A549 (cell line): Measurements from ENCODE around the gene GRM7. TPM values are rescaled to one million over a fixed set of nuclear protein-coding genes. Genes with fewer than 3 reads are reported as not detected.

Source experiments
- ATAC-seq, 2 experiments: fragments of 200-7000 bp in 1 of 2; fragments of >200 bp in 1 of 2; cut with Nextera tagmentation in 1 of 2; cut with Tn5 transposase in 1 of 2; 3 replicates each; pipeline versions ENCODE4 v1.8.0 to v1.9.1; 2018 to 2020; ENCODE audit warnings: mild to moderate bottlenecking in 1 of 2, moderate library complexity in 1 of 2
- CTCF ChIA-PET: fragments of 300-600 bp; sonication (Branson Sonifier 250); formaldehyde crosslinking; extraction: SDS; loops from one replicate; lab custom pipeline; 2021; ENCODE audit warnings: antibody characterized with exemption, inconsistent platforms; lab: Yijun Ruan, JAX
- POLR2A ChIA-PET: fragments of 350-600 bp; formaldehyde crosslinking; extraction: SDS; loops from one replicate; lab custom pipeline; 2021; ENCODE audit warnings: antibody characterized with exemption, inconsistent platforms; lab: Yijun Ruan, JAX
- DNase-seq, 2 experiments: peaks; one replicate each; pipeline versions ENCODE4 v3.0.0 to v3.0.0-alpha.2; 2011 to 2016; ENCODE audit warnings: low read depth in 1 of 2, low spot score in 1 of 2
- FAIRE-seq: peaks from 2 replicates; lab custom pipeline; 2011; peaks lifted over from hg19 to GRCh38; lab: Jason Lieb, UNC
- H3K27ac ChIP-seq, 2 experiments: fragments of >200 bp; sonication (Bioruptor Twin); formaldehyde crosslinking; 3 replicates each; pipeline ENCODE4 v1.5.1; 2016 to 2017
- H3K4me1 ChIP-seq: fragments of >200 bp; sonication (Bioruptor Twin); formaldehyde crosslinking; 3 replicates; pipeline ENCODE4 v1.6.1; 2016
- H3K4me2 ChIP-seq: fragments of >200 bp; sonication (Bioruptor Twin); formaldehyde crosslinking; 3 replicates; pipeline ENCODE4 v1.6.1; 2016
- H3K4me3 ChIP-seq: fragments of >200 bp; sonication (Bioruptor Twin); formaldehyde crosslinking; 3 replicates; pipeline ENCODE4 v1.5.1; 2016
- H3K9me3 ChIP-seq: fragments of >200 bp; sonication (Bioruptor Twin); formaldehyde crosslinking; 3 replicates; pipeline ENCODE4 v1.6.1; 2016
- CBX8 ChIP-seq: fragments of 200-600 bp; sonication (generic); IDR thresholded peaks from 2 replicates; pipeline ENCODE4 v1.6.1; 2016
- CEBPB ChIP-seq, 2 experiments: fragments of >200 bp in 1 of 2; sonication (Bioruptor Twin) in 1 of 2; formaldehyde crosslinking in 1 of 2; IDR thresholded peaks; 2 replicates each; pipeline ENCODE4 v1.6.1; 2012 to 2016
- EHF ChIP-seq: fragments of 250-450 bp; sonication (Bioruptor Pico); IDR thresholded peaks from 2 replicates; pipeline ENCODE4 v1.5.0; 2020; ENCODE audit warnings: mild to moderate bottlenecking
- ELK1 ChIP-seq: fragments of 150-350 bp; IDR thresholded peaks from 2 replicates; pipeline ENCODE4 v1.6.1; 2014; ENCODE audit warnings: low read depth, mild to moderate bottlenecking, low read length
- ESRRA ChIP-seq: fragments of 150-350 bp; IDR thresholded peaks from 2 replicates; pipeline ENCODE4 v1.6.1; 2014; ENCODE audit warnings: mild to moderate bottlenecking, low read length, borderline replicate concordance
- FOSB ChIP-seq: fragments of 250-450 bp; sonication (Bioruptor Pico); IDR thresholded peaks from 2 replicates; pipeline ENCODE4 v1.5.0; 2020; ENCODE audit warnings: mild to moderate bottlenecking, moderate library complexity
- FOXS1 ChIP-seq: fragments of 250-450 bp; sonication (Bioruptor Pico); IDR thresholded peaks from 2 replicates; pipeline ENCODE4 v1.5.0; 2020; ENCODE audit warnings: mild to moderate bottlenecking, moderate library complexity
- HEYL ChIP-seq: fragments of 250-450 bp; sonication (Bioruptor Pico); IDR thresholded peaks from 2 replicates; pipeline ENCODE4 v1.8.0; 2021; ENCODE audit warnings: mild to moderate bottlenecking, moderate library complexity
- HOXA7 ChIP-seq: fragments of 250-450 bp; sonication (Bioruptor Pico); IDR thresholded peaks from 2 replicates; pipeline ENCODE4 v1.5.0; 2020; ENCODE audit warnings: mild to moderate bottlenecking, moderate library complexity
- HOXB5 ChIP-seq: fragments of 250-450 bp; sonication (Bioruptor Pico); IDR thresholded peaks from 2 replicates; pipeline ENCODE4 v1.5.0; 2020; ENCODE audit warnings: mild to moderate bottlenecking, moderate library complexity
- JUNB ChIP-seq: fragments of >200 bp; sonication (Bioruptor Twin); formaldehyde crosslinking; IDR thresholded peaks from 2 replicates; pipeline ENCODE4 v1.6.1; 2016
- KDM1A ChIP-seq: fragments of 200-600 bp; sonication (generic); IDR thresholded peaks from 2 replicates; pipeline ENCODE4 v1.6.1; 2016; ENCODE audit warnings: low read depth, mild to moderate bottlenecking
- KDM5A ChIP-seq: fragments of 200-600 bp; sonication (generic); IDR thresholded peaks from 2 replicates; pipeline ENCODE4 v1.6.1; 2016; ENCODE audit warnings: antibody characterized with exemption, mild to moderate bottlenecking
- MAFK ChIP-seq: fragments of 450-650 bp; IDR thresholded peaks from 2 replicates; pipeline ENCODE4 v1.6.1; 2014; ENCODE audit not compliant: partially characterized antibody
- MYC ChIP-seq: IDR thresholded peaks from 2 replicates; pipeline ENCODE4 v1.6.1; 2012; ENCODE audit warnings: mild to moderate bottlenecking, inconsistent platforms, low read length, improper control_type of control experiment, borderline replicate concordance
- NFE2L2 ChIP-seq: fragments of 150-350 bp; conservative IDR thresholded peaks from 2 replicates; pipeline ENCODE4 v1.6.1; 2014; ENCODE audit warnings: low read length
- PBX3 ChIP-seq: IDR thresholded peaks from 2 replicates; pipeline ENCODE4 v1.6.1; 2012
- POLR2AphosphoS2 ChIP-seq: conservative IDR thresholded peaks from 2 replicates; pipeline ENCODE4 v1.6.1; 2012; ENCODE audit warnings: low read length, improper control_type of control experiment, inconsistent platforms
- RCOR1 ChIP-seq: fragments of 150-350 bp; IDR thresholded peaks from 2 replicates; pipeline ENCODE4 v1.6.1; 2014; ENCODE audit warnings: antibody characterized with exemption, low read length, low read depth
- REST ChIP-seq: fragments of 200-600 bp; sonication (generic); IDR thresholded peaks from 2 replicates; pipeline ENCODE4 v1.6.1; 2016; ENCODE audit warnings: antibody characterized with exemption, mild to moderate bottlenecking, moderate library complexity
- RFX5 ChIP-seq: fragments of 450-650 bp; IDR thresholded peaks from 2 replicates; pipeline ENCODE4 v1.7.1; 2014; ENCODE audit warnings: antibody characterized with exemption, mild to moderate bottlenecking, moderate library complexity
- RNF2 ChIP-seq: fragments of 200-600 bp; sonication (generic); IDR thresholded peaks from 2 replicates; pipeline ENCODE4 v1.6.1; 2016; ENCODE audit warnings: low read depth, mild to moderate bottlenecking, antibody characterized with exemption, moderate library complexity, borderline replicate concordance
- SMC3 ChIP-seq: fragments of >200 bp; sonication (Bioruptor Twin); formaldehyde crosslinking; IDR thresholded peaks from 3 replicates; pipeline ENCODE4 v1.6.1; 2018; ENCODE audit warnings: inconsistent platforms
- TFCP2L1 ChIP-seq: fragments of 250-450 bp; sonication (Bioruptor Pico); IDR thresholded peaks from 2 replicates; pipeline ENCODE4 v1.5.0; 2021; ENCODE audit warnings: mild to moderate bottlenecking
- TP53 ChIP-seq: fragments of 250-450 bp; sonication (Bioruptor Pico); IDR thresholded peaks from 2 replicates; pipeline ENCODE4 v1.5.0; 2021; ENCODE audit warnings: mild to moderate bottlenecking, moderate library complexity
- USF2 ChIP-seq: fragments of 450-650 bp; IDR thresholded peaks from 2 replicates; pipeline ENCODE4 v1.6.1; 2014; ENCODE audit warnings: antibody characterized with exemption
- ZFP36 ChIP-seq: fragments of 450-650 bp; IDR thresholded peaks from 2 replicates; pipeline ENCODE4 v1.6.1; 2014; ENCODE audit warnings: borderline replicate concordance; ENCODE audit not compliant: partially characterized antibody
- ZNF302 ChIP-seq: fragments of 250-450 bp; sonication (Bioruptor Pico); IDR thresholded peaks from 2 replicates; pipeline ENCODE4 v1.9.0; 2021; ENCODE audit warnings: inconsistent platforms, mild to moderate bottlenecking, moderate library complexity
- WGBS: methylation state at CpG from one replicate; pipeline ENCODE4 v1.1.6; 2017; ENCODE audit errors: missing lambda C conversion rate; 5-methylcytosine and 5-hydroxymethylcytosine counted together
- polyA plus RNA-seq, 4 experiments: library from polyadenylated mRNA; depleted of rRNA in 3 of 4; stranded (reverse); fragments of >200 nt; fragmentation: RNase III in 1 of 4; extraction: RNeasy Plus Mini Kit Qiagen cat#74134 plus additional on column Dnase treatment in 1 of 4; gene quantifications; 2 replicates in 3 of 4; 3 replicates in 1 of 4; pipeline ENCODE4 v1.2.3, GENCODE V29; 2011 to 2017
- TF ChIP-seq, protein P1 (sequence below): fragments of 250-450 bp; sonication (Bioruptor Pico); IDR thresholded peaks from 2 replicates; pipeline ENCODE4 v1.5.0; 2021; ENCODE audit warnings: mild to moderate bottlenecking, moderate library complexity, borderline replicate concordance
- TF ChIP-seq, protein P2 (sequence below): IDR thresholded peaks from 2 replicates; pipeline ENCODE4 v1.6.1; 2012; ENCODE audit warnings: low read depth, borderline replicate concordance

Gene GRM7
- polyA plus RNA-seq, 2 of the 4 experiments (the other 2 are of a cell fraction), result not detected

DNA sequence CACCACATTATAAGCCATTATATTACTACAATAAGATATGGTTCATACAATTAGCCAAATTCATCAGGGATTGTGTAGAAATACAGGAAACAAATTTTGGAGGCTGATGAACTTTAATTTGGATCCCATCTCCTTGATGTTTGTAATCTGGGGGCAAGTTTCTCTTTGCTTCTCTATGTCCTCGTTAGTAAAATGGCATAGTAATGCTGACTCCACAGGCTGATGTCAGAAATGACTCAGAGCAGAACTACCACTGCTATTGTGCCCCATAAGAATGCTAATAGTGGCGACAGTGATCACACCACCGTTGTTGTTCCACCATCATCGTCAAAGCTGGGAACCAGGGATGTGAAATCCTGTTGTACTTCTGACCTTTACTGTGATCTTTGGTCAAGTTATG, 918.4 kb downstream of the GRM7 start:
- no peak overlapping the region for H3K4me2 ChIP-seq
- H3K9me3 ChIP-seq, result no peaks in the 10 kb centered on the region
- H3K4me1 ChIP-seq, result no peaks in the 10 kb centered on the region
- TF ChIP-seq JUNB (no peak), MAFK (no peak), RFX5 (no peak), REST (no peak), EHF (CRISPR knock-in tag) (no peak), POLR2AphosphoS2 (no peak), ZFP36 (no peak), TP53 (CRISPR knock-in tag) (no peak), FOXS1 (CRISPR knock-in tag) (no peak), FOSB (CRISPR knock-in tag) (no peak), HEYL (no peak), KDM1A (no peak), USF2 (no peak), HOXA7 (CRISPR knock-in tag) (no peak), CEBPB (IDR thresholded peaks at IDR 0.05) (no peak), ELK1 (no peak), ESRRA (no peak), NFE2L2 (no peak)
- TF ChIP-seq, protein P1, sequence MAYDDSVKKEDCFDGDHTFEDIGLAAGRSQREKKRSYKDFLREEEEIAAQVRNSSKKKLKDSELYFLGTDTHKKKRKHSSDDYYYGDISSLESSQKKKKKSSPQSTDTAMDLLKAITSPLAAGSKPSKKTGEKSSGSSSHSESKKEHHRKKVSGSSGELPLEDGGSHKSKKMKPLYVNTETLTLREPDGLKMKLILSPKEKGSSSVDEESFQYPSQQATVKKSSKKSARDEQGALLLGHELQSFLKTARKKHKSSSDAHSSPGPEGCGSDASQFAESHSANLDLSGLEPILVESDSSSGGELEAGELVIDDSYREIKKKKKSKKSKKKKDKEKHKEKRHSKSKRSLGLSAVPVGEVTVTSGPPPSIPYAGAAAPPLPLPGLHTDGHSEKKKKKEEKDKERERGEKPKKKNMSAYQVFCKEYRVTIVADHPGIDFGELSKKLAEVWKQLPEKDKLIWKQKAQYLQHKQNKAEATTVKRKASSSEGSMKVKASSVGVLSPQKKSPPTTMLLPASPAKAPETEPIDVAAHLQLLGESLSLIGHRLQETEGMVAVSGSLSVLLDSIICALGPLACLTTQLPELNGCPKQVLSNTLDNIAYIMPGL (CRISPR knock-in tag), result no peak
- no peak for ATAC-seq
- CTCF ChIA-PET, result no interaction called here
- POLR2A ChIA-PET, result no interaction called here
- H3K4me3 ChIP-seq, result no peak overlapping the region
- no peak for DNase-seq
- no peak overlapping the region for H3K27ac ChIP-seq
- 23% methylated on average over 4 of the region's 4 CpGs for WGBS
- FAIRE-seq, result no peak

GRCh38 chr3:7781395-7781794, 920.5 kb downstream of the GRM7 start:
- no peak overlapping the region for H3K4me2 ChIP-seq
- no peaks in the 10 kb centered on the region for H3K4me1 ChIP-seq
- H3K9me3 ChIP-seq, result no peaks in the 10 kb centered on the region
- WGBS, result 4% methylated on average over 4 of the region's 4 CpGs
- no peak overlapping the region for H3K27ac ChIP-seq
- FAIRE-seq, result no peak
- H3K4me3 ChIP-seq, result no peak overlapping the region
- ChIA-PET POLR2A (no interaction called here), CTCF (no interaction called here)
- no peak for ATAC-seq
- no peak for DNase-seq
- TF ChIP-seq MYC (no peak), HOXB5 (CRISPR knock-in tag) (no peak), TFCP2L1 (CRISPR knock-in tag) (no peak), RNF2 (no peak), ZNF302 (CRISPR knock-in tag) (no peak), FOSB (CRISPR knock-in tag) (no peak), NFE2L2 (no peak), POLR2AphosphoS2 (no peak), PBX3 (no peak), KDM5A (no peak), RCOR1 (no peak), CBX8 (no peak), CEBPB (IDR thresholded peaks at IDR 0.05) (no peak), RFX5 (no peak), SMC3 (no peak), EHF (CRISPR knock-in tag) (no peak)
- TF ChIP-seq, protein P2, sequence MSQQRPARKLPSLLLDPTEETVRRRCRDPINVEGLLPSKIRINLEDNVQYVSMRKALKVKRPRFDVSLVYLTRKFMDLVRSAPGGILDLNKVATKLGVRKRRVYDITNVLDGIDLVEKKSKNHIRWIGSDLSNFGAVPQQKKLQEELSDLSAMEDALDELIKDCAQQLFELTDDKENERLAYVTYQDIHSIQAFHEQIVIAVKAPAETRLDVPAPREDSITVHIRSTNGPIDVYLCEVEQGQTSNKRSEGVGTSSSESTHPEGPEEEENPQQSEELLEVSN, result no peak
